Stimulated activated CD8-positive, alpha-beta memory T cell treated with anti-CD3 and anti-CD28 coated beads, Interleukin-7, amount 100 ng/mL, for 24 hours (primary cell): ENCODE results near the gene ZNF30.
"Not testable (repeated sequence)": the region's sequence is repeated elsewhere in the genome, so short reads cannot be mapped to it uniquely, and the experiment has no call there.

Experiments
- DNase-seq: peaks from one replicate; pipeline ENCODE4 v3.0.0-alpha.2; 2020; ENCODE audit warnings: low read depth

The ZNF30 gene

GRCh38 chr19:34985249-34986022 is 58.7 kb downstream of the ZNF30 start:
- no peak for DNase-seq

GRCh38 chr19:34988119-34988518 is 61.4 kb downstream of the ZNF30 start:
- no peak for DNase-seq

GRCh38 chr19:34989298-34989697 is 62.6 kb downstream of the ZNF30 start:
- DNase-seq: no peak

GRCh38 chr19:34990578-34991192 is 64.0 kb downstream of the ZNF30 start:
- no peak for DNase-seq

DNA sequence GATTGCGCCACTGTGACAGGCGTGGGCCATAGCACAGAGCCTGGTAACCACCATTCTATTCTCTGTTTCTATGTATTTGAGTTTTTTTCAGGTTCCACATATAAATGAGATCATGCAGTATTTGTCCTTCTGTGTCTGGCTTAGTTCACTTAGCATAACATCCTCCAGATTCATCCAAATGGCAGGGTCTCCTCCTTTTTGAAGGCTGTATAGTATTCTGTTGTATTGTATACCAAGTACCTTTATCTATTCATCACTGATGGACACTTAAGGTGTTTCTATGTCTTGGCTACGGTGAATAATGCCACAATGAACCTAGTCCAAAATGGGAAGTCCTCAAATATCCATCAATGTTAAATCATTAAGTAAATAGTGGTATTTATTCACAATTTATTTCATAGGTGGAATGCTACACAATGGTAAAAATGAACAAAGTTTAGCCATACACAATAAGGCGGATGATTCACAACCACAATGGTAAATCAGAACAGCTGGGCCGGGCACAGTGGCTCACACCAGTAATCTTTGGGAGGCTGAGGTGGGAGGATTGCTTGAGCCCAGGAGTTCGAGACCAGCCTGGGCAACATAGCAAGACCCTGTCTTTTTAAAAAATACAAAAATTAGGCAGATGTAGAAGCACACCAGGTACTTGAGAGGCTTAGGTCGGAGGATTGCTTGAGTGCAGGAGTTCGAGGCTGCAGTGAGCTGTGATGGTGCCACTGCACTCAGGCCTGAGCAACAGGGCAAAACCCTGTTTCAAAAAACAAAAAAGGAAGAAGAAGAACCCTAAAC is 65.0 kb downstream of the ZNF30 start:
- DNase-seq: no peak

DNA sequence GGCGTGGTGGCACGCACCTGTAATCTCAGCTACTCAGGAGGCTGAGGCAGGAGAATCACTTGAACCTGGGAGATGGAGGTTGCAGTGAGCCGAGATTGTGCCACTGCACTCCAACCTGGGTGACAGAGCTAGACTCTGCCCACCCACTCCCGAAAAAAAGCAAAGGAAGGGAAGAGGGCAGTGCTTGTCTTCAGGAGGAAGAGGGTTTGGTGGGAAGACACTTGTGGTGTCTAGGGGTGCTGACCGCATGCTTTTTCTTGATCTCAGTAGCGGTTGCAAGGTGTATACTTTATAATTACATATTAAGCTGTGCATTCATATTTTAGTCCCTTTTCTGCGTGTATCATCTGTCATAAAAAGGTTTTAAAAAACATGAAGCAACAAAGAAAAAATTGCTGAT is 65.9 kb downstream of the ZNF30 start:
- DNase-seq: not testable (repeated sequence)

DNA sequence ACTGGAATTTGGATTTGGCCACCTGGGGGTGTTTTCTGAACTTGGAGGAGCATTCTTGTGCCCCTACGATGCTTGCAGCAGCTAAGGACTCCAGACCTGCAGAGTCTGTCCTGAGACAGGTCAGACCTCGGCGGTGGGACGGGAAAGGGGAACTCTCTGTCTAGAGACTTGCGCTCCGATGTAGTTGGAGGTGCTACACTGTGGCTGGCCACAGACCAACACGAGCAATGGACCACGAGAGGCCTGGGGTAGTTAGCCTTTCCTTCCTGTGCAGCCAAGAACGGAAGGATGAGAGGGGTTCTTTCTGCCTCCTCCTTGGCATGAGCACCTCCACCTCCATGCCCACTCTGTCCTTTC is 67.6 kb downstream of the ZNF30 start:
- no peak for DNase-seq
